ENCODE results near the gene SSR1. TPM values are rescaled to one million over a fixed set of nuclear protein-coding genes. Genes with fewer than 3 reads are reported as not detected.

Gene SSR1
- total and polyA plus RNA-seq, 9 of the 15 experiments (the other 6 are each of a cell fraction or from before 2014, with no cell fraction given), result 87.7 to 220 (median 144) TPM

GRCh38 chr6:7325750-7326149 is 12.8 kb upstream of the SSR1 start (continued):
- TF ChIP-seq EP300 (IDR thresholded peaks at IDR 0.05; ENCODE audit: low read length) (no peak), KDM4B (IDR thresholded peaks at IDR 0.05; ENCODE audit: borderline replicate concordance in 2 of 2, low read depth in 1 of 2) (no peak), KAT7 (CRISPR knock-in tag; IDR thresholded peaks at IDR 0.05; ENCODE audit: borderline replicate concordance) (no peak)

GRCh38 chr6:7324520-7324919 is 11.5 kb upstream of the SSR1 start:
- CTCF ChIA-PET (ENCODE audit: low intra/inter-chr PET ratio), result no interaction called here
- H3K4me2 ChIP-seq (ENCODE audit: insufficient read depth, low read length), result no peak overlapping the region

More at GRCh38 chr6:7324520-7324919, 11.5 kb upstream of the SSR1 start:
- BruUV-seq (replicated peaks), result no TSS peak
- Histone ChIP-seq H3K27me3 (ENCODE audit: control insufficient read depth in 2 of 2, insufficient read depth in 2 of 2, low read length in 2 of 2) (peaks cover 7% of the 10 kb centered on the region in 2 experiments; a peak in 3 of 5 replicates), H3K9me3 (replicated peaks; ENCODE audit: control insufficient read depth, insufficient read depth, low read depth, low read length) (no peaks in the 10 kb centered on the region), H3K79me2 (ENCODE audit: control insufficient read depth, insufficient read depth, low read length) (no peaks in the 10 kb centered on the region), H2AFZ (ENCODE audit: low read depth, low read length) (peak overlapping the region; percentile 60), H3K9ac (ENCODE audit: insufficient read depth in 1 of 2, low read depth in 2 of 2, low read length in 2 of 2) (no peak overlapping the region), H3K4me3 (no peak overlapping the region), H3K4me1 (replicated peaks in 1 of 2; ENCODE audit: control insufficient read depth in 2 of 2, insufficient read depth in 2 of 2, low read length in 2 of 2) (peaks cover 0 to 7% of the 10 kb centered on the region in 2 experiments; a peak in 2 of 5 replicates), H3K9me1 (ENCODE audit: control insufficient read depth, insufficient read depth, low read length) (no peaks in the 10 kb centered on the region), H3K27ac (ENCODE audit: extremely low read depth, low read depth, low read length) (no peak overlapping the region), H3K36me3 (ENCODE audit: control insufficient read depth, insufficient read depth, low read length) (no peaks in the 10 kb centered on the region), H4K20me1 (replicated peaks; ENCODE audit: control insufficient read depth, insufficient read depth, low read length) (no peaks in the 10 kb centered on the region)
- 21% methylated on average over 7 of the region's 7 CpGs for WGBS (ENCODE audit: insufficient coverage, low coverage, missing lambda C conversion rate)
- POLR2A ChIA-PET, result interaction anchor here (1.0 to 1.6 kb wide), 5 partner anchors 10 to 44 kb away, joined by 3 to 12 read pairs (median 4); partner anchors contain the start of gene SSR1
- TF ChIP-seq RBM34 (IDR thresholded peaks at IDR 0.05; ENCODE audit: borderline replicate concordance, insufficient read depth, low read length), result no peak
- no peak for TF ChIP-seq GATAD2B (IDR thresholded peaks at IDR 0.05; ENCODE audit: borderline replicate concordance)
- no peak for TF ChIP-seq ZNF354B (CRISPR knock-in tag; IDR thresholded peaks at IDR 0.05)
- intact Hi-C loops (cut with micrococcal nuclease), result no loop called here
- DNase-seq (ENCODE audit: extremely low read depth in 1 of 4, low spot score in 3 of 4) (no peak), ATAC-seq (peak; percentile 64), FAIRE-seq (no peak)
- in situ Hi-C loops (cut with MboI), result no loop called here
